Activated B cell treated with CpG ODN at 0.5 μM for 24 hours (primary cell): ENCODE results near the gene RB1. TPM values are rescaled to one million over a fixed set of nuclear protein-coding genes. Genes with fewer than 3 reads are reported as not detected.

Source experiments
- ATAC-seq: fragments of 200-7000 bp; cut with Tn5 transposase; one replicate; pipeline ENCODE4 v1.10.0; 2021; ENCODE audit warnings: low read depth, mild to moderate bottlenecking, moderate library complexity
- CTCF ChIA-PET: fragments of 350-600 bp; sonication (Branson Sonifier 250); formaldehyde crosslinking; loops from one replicate; lab custom pipeline; 2021; ENCODE audit warnings: antibody characterized with exemption; lab: Charles Lee
- POLR2A ChIA-PET: fragments of 350-600 bp; sonication (Branson Sonifier 250); formaldehyde crosslinking; loops from one replicate; lab custom pipeline; 2021; ENCODE audit warnings: antibody characterized with exemption; lab: Charles Lee
- DNase-seq: peaks from one replicate; pipeline ENCODE4 v3.0.0; 2022
- H3K27ac Mint-ChIP-seq: one replicate; pipeline ENCODE4 v1.8.0; 2020; ENCODE audit warnings: mixed read lengths
- H3K27me3 Mint-ChIP-seq: one replicate; pipeline ENCODE4 v1.8.0; 2021; ENCODE audit warnings: mixed read lengths
- H3K36me3 Mint-ChIP-seq: one replicate; pipeline ENCODE4 v1.8.0; 2021; ENCODE audit warnings: low read depth, mixed read lengths
- H3K4me1 Mint-ChIP-seq: one replicate; pipeline ENCODE4 v1.8.0; 2021; ENCODE audit warnings: mixed read lengths
- H3K4me3 Mint-ChIP-seq: one replicate; pipeline ENCODE4 v1.8.0; 2020; ENCODE audit warnings: mild to moderate bottlenecking, mixed read lengths
- H3K9me3 Mint-ChIP-seq: one replicate; pipeline ENCODE4 v1.8.0; 2020; ENCODE audit warnings: mixed read lengths
- intact Hi-C: fragments of 100-400 bp; cut with micrococcal nuclease; formaldehyde crosslinking; loops from one replicate; pipeline ENCODE4 v1.15.1; 2024
- total RNA-seq: library from RNA; stranded (reverse); gene quantifications from 2 replicates; pipeline ENCODE4 v1.2.3, GENCODE V29; 2022
- TF ChIP-seq, protein P1 (sequence below): fragments of 200-600 bp; IDR thresholded peaks from one replicate; pipeline ENCODE4 v1.8.0; 2022; ENCODE audit warnings: antibody characterized with exemption, mild to moderate bottlenecking

Gene RB1
- total RNA-seq, 1 donor from 2014 or later: 70.5 TPM

DNA sequence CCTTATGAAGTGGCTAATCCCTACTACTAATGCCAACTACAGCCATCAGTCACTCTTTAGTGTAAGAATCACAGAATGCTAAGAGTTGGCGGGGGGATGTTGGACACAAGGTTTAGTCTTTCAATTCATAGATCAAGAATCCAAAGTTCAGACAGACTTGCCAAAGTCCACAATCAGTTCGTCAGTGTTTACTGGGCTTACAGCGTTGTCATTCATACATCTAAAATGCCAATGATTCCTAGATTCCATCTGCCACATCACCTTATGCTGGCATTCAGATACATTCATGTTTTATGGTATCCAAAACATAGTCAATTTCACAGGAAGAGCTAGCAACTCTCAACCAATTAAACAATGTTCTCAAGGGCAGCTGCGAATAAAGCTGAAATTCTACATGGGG lies 211.2 kb downstream of the RB1 start:
- Mint-ChIP-seq H3K4me1 (no peaks in the 10 kb centered on the region), H3K9me3 (no peaks in the 10 kb centered on the region), H3K27me3 (peaks cover 7% of the 10 kb centered on the region), H3K27ac (no peak overlapping the region), H3K36me3 (no peaks in the 10 kb centered on the region), H3K4me3 (no peak overlapping the region)
- ATAC-seq: no peak
- ChIA-PET CTCF (no interaction called here), POLR2A (no interaction called here)
- DNase-seq: no peak
- TF ChIP-seq, protein P1, sequence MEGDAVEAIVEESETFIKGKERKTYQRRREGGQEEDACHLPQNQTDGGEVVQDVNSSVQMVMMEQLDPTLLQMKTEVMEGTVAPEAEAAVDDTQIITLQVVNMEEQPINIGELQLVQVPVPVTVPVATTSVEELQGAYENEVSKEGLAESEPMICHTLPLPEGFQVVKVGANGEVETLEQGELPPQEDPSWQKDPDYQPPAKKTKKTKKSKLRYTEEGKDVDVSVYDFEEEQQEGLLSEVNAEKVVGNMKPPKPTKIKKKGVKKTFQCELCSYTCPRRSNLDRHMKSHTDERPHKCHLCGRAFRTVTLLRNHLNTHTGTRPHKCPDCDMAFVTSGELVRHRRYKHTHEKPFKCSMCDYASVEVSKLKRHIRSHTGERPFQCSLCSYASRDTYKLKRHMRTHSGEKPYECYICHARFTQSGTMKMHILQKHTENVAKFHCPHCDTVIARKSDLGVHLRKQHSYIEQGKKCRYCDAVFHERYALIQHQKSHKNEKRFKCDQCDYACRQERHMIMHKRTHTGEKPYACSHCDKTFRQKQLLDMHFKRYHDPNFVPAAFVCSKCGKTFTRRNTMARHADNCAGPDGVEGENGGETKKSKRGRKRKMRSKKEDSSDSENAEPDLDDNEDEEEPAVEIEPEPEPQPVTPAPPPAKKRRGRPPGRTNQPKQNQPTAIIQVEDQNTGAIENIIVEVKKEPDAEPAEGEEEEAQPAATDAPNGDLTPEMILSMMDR: no peak
- intact Hi-C loops: no loop called here

DNA sequence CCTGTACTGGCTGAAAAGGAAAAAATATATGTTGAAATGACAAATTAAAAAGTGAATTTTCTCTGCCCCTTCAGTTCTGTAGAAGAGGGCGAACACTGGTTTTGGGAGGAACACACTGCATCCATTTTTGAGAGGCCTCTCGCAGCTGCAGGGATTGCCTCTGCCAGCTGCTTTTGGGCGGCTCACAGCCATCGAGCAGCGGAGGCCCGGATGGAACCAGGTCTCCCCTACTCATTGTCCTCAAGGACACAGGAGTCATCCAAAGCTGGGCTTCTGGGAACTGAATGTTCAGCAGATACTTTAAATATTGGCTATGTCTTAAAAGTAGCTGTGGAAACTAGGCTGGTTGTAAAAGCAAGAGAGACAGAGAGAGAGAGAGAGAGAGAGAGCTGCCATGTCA lies 212.2 kb downstream of the RB1 start:
- peaks cover 7% of the 10 kb centered on the region for H3K27me3 Mint-ChIP-seq
- TF ChIP-seq, protein P1: no peak
- DNase-seq (no peak), ATAC-seq (no peak)
- no peaks in the 10 kb centered on the region for H3K9me3 Mint-ChIP-seq
- H3K27ac Mint-ChIP-seq: no peak overlapping the region
- H3K4me3 Mint-ChIP-seq: no peak overlapping the region
- intact Hi-C loops: no loop called here
- H3K36me3 Mint-ChIP-seq: no peaks in the 10 kb centered on the region
- ChIA-PET CTCF (no interaction called here), POLR2A (no interaction called here)
- no peaks in the 10 kb centered on the region for H3K4me1 Mint-ChIP-seq

DNA sequence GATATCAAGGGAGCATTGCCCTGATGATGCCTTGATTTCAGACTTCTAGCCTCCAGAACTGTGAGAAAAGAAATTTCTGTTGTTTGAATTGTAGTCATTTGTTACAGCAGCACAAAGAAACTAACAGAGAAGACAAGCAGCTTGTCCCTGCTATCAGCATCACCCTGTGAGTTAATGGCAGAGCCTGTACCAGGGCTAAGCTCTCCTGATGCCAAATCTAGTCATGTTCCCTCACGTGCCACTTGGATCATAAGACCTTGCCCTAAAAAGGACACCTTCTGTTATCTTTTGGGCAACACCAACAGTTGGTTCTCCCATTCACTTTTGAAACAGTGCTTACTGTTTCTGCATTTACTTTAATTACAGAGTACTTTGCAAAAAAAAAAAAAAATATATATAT lies 214.5 kb downstream of the RB1 start:
- Mint-ChIP-seq H3K9me3 (no peaks in the 10 kb centered on the region), H3K36me3 (no peaks in the 10 kb centered on the region), H3K4me1 (no peaks in the 10 kb centered on the region), H3K4me3 (no peak overlapping the region), H3K27me3 (peaks cover 7% of the 10 kb centered on the region), H3K27ac (no peak overlapping the region)
- ChIA-PET CTCF (no interaction called here), POLR2A (no interaction called here)
- ATAC-seq (no peak), DNase-seq (no peak)
- TF ChIP-seq, protein P1: no peak
- intact Hi-C loops: no loop called here

DNA sequence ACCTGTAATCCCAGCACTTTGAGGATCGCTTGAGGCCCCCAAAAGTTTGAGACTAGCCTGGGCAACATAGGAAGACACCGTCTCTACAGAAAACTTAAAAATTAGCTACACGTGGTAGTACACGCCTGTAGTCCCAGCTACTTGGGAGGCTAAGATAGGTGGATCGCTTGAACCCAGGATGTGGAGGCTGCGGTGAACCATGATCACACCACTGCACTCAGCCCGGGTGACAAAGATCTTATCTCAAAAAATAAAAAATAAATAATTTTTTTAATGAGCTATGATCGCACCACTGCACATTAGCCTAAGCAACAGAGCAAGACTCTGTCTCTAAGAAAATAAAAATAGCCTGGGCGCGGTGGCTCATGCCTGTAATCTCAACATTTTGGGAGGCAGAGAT lies 222.7 kb downstream of the RB1 start:
- Mint-ChIP-seq H3K36me3 (no peaks in the 10 kb centered on the region), H3K27me3 (no peaks in the 10 kb centered on the region), H3K9me3 (no peaks in the 10 kb centered on the region), H3K4me1 (peaks cover 8% of the 10 kb centered on the region), H3K4me3 (no peak overlapping the region), H3K27ac (no peak overlapping the region)
- ChIA-PET CTCF (no interaction called here), POLR2A (interaction anchor here (0.9 kb wide), 1 partner anchor 29 kb away, joined by 3 read pairs; no protein-coding TSS in a partner anchor)
- TF ChIP-seq, protein P1: no peak
- intact Hi-C loops: no loop called here
- DNase-seq: no peak
- ATAC-seq: no peak

DNA sequence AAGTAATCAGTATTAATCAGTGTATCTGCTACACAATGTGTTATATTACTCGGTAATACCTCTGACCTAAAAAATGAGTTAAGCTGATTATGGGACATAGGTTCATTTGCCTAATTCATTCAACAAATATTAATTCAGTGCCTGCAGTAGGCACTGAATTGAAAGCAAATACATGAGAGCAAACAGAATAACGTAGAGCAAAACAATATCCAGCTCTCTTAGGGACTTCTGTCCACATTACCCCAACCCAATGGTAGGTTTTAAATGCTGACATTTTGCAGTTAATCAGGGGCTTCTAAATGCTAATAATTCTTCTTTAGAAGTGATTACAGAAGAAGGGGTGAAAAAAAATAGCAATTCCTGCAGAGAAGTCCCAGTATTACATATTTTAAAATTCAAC lies 224.4 kb downstream of the RB1 start:
- CTCF ChIA-PET: no interaction called here
- Mint-ChIP-seq H3K9me3 (no peaks in the 10 kb centered on the region), H3K27me3 (no peaks in the 10 kb centered on the region), H3K36me3 (peaks cover 4% of the 10 kb centered on the region), H3K4me1 (peaks cover 14% of the 10 kb centered on the region), H3K27ac (no peak overlapping the region), H3K4me3 (no peak overlapping the region)
- TF ChIP-seq, protein P1: no peak
- DNase-seq: no peak
- POLR2A ChIA-PET: no interaction called here
- intact Hi-C loops: no loop called here
- ATAC-seq: no peak
